Prostate gland (tissue), 2 donors: ENCODE measurements around the gene CLEC2D.

Source experiments
- CTCF ChIP-seq, 4 experiments: fragments of 200-600 bp in 2 of 4; fragments of 450-650 bp in 2 of 4; sonication (generic) in 2 of 4; IDR thresholded peaks; 1 replicate in 3 of 4; 2 replicates in 1 of 4; pipeline ENCODE4 v1.5.1; 2016 to 2019; ENCODE audit warnings: antibody characterized with exemption in 4 of 4, mild to moderate bottlenecking in 2 of 4, moderate library complexity in 2 of 4
- POLR2A ChIP-seq: fragments of 450-650 bp; IDR thresholded peaks from one replicate; pipeline ENCODE4 v1.6.1; 2016; ENCODE audit warnings: antibody characterized with exemption, mild to moderate bottlenecking

- TF ChIP-seq POLR2A (no peak), CTCF (IDR thresholded peaks at IDR 0.05) (no peak)
These were observed 32.7 kb upstream of the CLEC2D start for GRCh38 chr12:9636851-9637206.
